HG02973 (cell line): ENCODE measurements around the gene OR5C1.
"Not testable (repeated sequence)": the region's sequence is repeated elsewhere in the genome, so short reads cannot be mapped to it uniquely, and the experiment has no call there.

Experiments
- ATAC-seq: cut with Tn5 transposase; IDR thresholded peaks from one replicate; pipeline ENCODE4 v1.9.1; 2021; ENCODE audit warnings: moderate library complexity; ENCODE audit not compliant: unreplicated experiment

OR5C1 gene

GRCh38 chr9:122810306-122810946 is 21.7 kb downstream of the OR5C1 start:
- peak; percentile 74 for ATAC-seq

GRCh38 chr9:122812736-122813135 is 24.0 kb downstream of the OR5C1 start:
- ATAC-seq: no peak

- ATAC-seq: no peak
These were observed 25.8 kb downstream of the OR5C1 start for GRCh38 chr9:122814545-122814944.

- no peak for ATAC-seq
These were observed 26.8 kb downstream of the OR5C1 start for GRCh38 chr9:122815544-122815943.

- no peak for ATAC-seq
These were observed 27.6 kb downstream of the OR5C1 start for GRCh38 chr9:122816163-122816867.

GRCh38 chr9:122819326-122819725 is 30.6 kb downstream of the OR5C1 start:
- no peak for ATAC-seq

- no peak for ATAC-seq
These were observed 31.2 kb downstream of the OR5C1 start for GRCh38 chr9:122819791-122820489.

- ATAC-seq: no peak
These were observed 31.7 kb downstream of the OR5C1 start for GRCh38 chr9:122820490-122820845.

- ATAC-seq: no peak
These were observed 32.7 kb downstream of the OR5C1 start for GRCh38 chr9:122821278-122821943.

GRCh38 chr9:122822056-122822455 is 33.3 kb downstream of the OR5C1 start:
- no peak for ATAC-seq

- ATAC-seq: no peak
These were observed 34.2 kb downstream of the OR5C1 start for GRCh38 chr9:122822938-122823337.

GRCh38 chr9:122827761-122828093 is 39.0 kb downstream of the OR5C1 start:
- peak; percentile 8 for ATAC-seq

- not testable (repeated sequence) for ATAC-seq
These were observed 40.2 kb downstream of the OR5C1 start for GRCh38 chr9:122828965-122829284.

GRCh38 chr9:122832194-122832593 is 43.5 kb downstream of the OR5C1 start:
- no peak for ATAC-seq

GRCh38 chr9:122835313-122835731 is 46.6 kb downstream of the OR5C1 start:
- no peak for ATAC-seq

- no peak for ATAC-seq
These were observed 48.6 kb downstream of the OR5C1 start for GRCh38 chr9:122837266-122837850.

- not testable (repeated sequence) for ATAC-seq
These were observed 49.7 kb downstream of the OR5C1 start for GRCh38 chr9:122838441-122838840.
